ENCODE data around the gene MYH10. TPM values are rescaled to one million over a fixed set of nuclear protein-coding genes. Genes with fewer than 3 reads are reported as not detected.

Gene MYH10
- total and polyA plus RNA-seq, 9 of the 15 experiments (the other 6 are each of a cell fraction or from before 2014, with no cell fraction given), result 16.3 to 95.3 (median 39.7) TPM

GRCh38 chr17:8436169-8436843, 194.2 kb downstream of the MYH10 start:
- Histone ChIP-seq H3K36me3 (ENCODE audit: control insufficient read depth, insufficient read depth, low read length) (peaks cover 14% of the 10 kb centered on the region; the same call in 2 of the 3 replicates), H3K9ac (ENCODE audit: insufficient read depth in 1 of 2, low read depth in 2 of 2, low read length in 2 of 2) (peak overlapping the region; percentile 91 to 96), H3K4me2 (ENCODE audit: insufficient read depth, low read length) (peak overlapping the region; percentile 89), H3K27ac (ENCODE audit: extremely low read depth, low read depth, low read length) (peak overlapping the region; percentile 95), H3K4me3 (peak overlapping the region; percentile 96), H3K9me3 (replicated peaks; ENCODE audit: control insufficient read depth, insufficient read depth, low read depth, low read length) (no peaks in the 10 kb centered on the region), H2AFZ (ENCODE audit: low read depth, low read length) (peak overlapping the region; percentile 76; the same call in 1 of the 2 replicates), H4K20me1 (replicated peaks; ENCODE audit: control insufficient read depth, insufficient read depth, low read length) (no peaks in the 10 kb centered on the region), H3K27me3 (ENCODE audit: control insufficient read depth in 2 of 2, insufficient read depth in 2 of 2, low read length in 2 of 2) (no peaks in the 10 kb centered on the region), H3K4me1 (replicated peaks in 1 of 2; ENCODE audit: control insufficient read depth in 2 of 2, insufficient read depth in 2 of 2, low read length in 2 of 2) (peaks cover 0 to 7% of the 10 kb centered on the region in 2 experiments; a peak in 4 of 5 replicates), H3K79me2 (ENCODE audit: control insufficient read depth, insufficient read depth, low read length) (peaks cover 46% of the 10 kb centered on the region), H3K9me1 (ENCODE audit: control insufficient read depth, insufficient read depth, low read length) (no peaks in the 10 kb centered on the region)
- BruUV-seq (replicated peaks), result TSS peak; percentile 57
- ChIA-PET CTCF (ENCODE audit: low intra/inter-chr PET ratio) (no interaction called here), POLR2A (interaction anchor here (0.6 to 2.1 kb wide), 14 partner anchors 9 to 303 kb away, joined by 3 to 10 read pairs (median 4); no protein-coding TSS in a partner anchor)
- WGBS (ENCODE audit: insufficient coverage, low coverage, missing lambda C conversion rate), result under 1% methylated on average over 23 of the region's 43 CpGs
- in situ Hi-C loops (cut with MboI) (no loop called here), intact Hi-C loops (cut with micrococcal nuclease) (no loop called here)
- peak; percentile 22 to 66 (median 40) for DNase-seq (ENCODE audit: extremely low read depth in 1 of 4, low spot score in 3 of 4)
- ATAC-seq, result peak; percentile 61
- peak; percentile 81 for FAIRE-seq
- TF ChIP-seq E2F4 (CRISPR knock-in tag; IDR thresholded peaks at IDR 0.05; ENCODE audit: low read depth), result no peak
- TF ChIP-seq NCOR1 (IDR thresholded peaks at IDR 0.05), result peak; percentile 43; the same call in 1 of the 2 replicates
- peak; percentile 79 for TF ChIP-seq HNRNPLL (IDR thresholded peaks at IDR 0.05; ENCODE audit: low read depth, low read length, poor library complexity, severe bottlenecking)
- no peak for TF ChIP-seq GABPA (tag; conservative IDR thresholded peaks at IDR 0.05; ENCODE audit: low read depth)
- TF ChIP-seq ZNF584 (CRISPR knock-in tag; IDR thresholded peaks at IDR 0.05; ENCODE audit: low read depth), result no peak
- no peak for TF ChIP-seq CTCF (IDR thresholded peaks at IDR 0.05 in 2 of 3, conservative IDR thresholded peaks at IDR 0.05 in 1 of 3; ENCODE audit: insufficient read depth in 2 of 3, low read depth in 1 of 3, low read length in 3 of 3)
- TF ChIP-seq CEBPB (tag; IDR thresholded peaks at IDR 0.05), result no peak
- TF ChIP-seq HLTF (IDR thresholded peaks at IDR 0.05), result no peak
- no peak for TF ChIP-seq MEF2A (IDR thresholded peaks at IDR 0.05; ENCODE audit: control insufficient read depth, low read depth, low read length)
- TF ChIP-seq PRMT5 (CRISPR knock-in tag; IDR thresholded peaks at IDR 0.05), result no peak
- no peak for TF ChIP-seq ZNF217 (CRISPR knock-in tag; IDR thresholded peaks at IDR 0.05)
- TF ChIP-seq ZNF431 (CRISPR knock-in tag; IDR thresholded peaks at IDR 0.05), result no peak
- peak; percentile 97 for TF ChIP-seq ZFP36 (IDR thresholded peaks at IDR 0.05; ENCODE audit: low read depth, low read length, partially characterized antibody)
- no peak for TF ChIP-seq USF1 (CRISPR knock-in tag; IDR thresholded peaks at IDR 0.05)
- TF ChIP-seq ZBTB34 (CRISPR knock-in tag; IDR thresholded peaks at IDR 0.05), result no peak
- no peak for TF ChIP-seq XRCC4 (IDR thresholded peaks at IDR 0.05; ENCODE audit: extremely low read depth, insufficient read depth, insufficient read length)
- peak; percentile 60 for TF ChIP-seq RBBP5 (IDR thresholded peaks at IDR 0.05; ENCODE audit: borderline replicate concordance, insufficient read depth, low read length, poor library complexity, severe bottlenecking)

Measured in K562 (cell line).